ENCODE results near the gene KLHL11. TPM values are rescaled to one million over a fixed set of nuclear protein-coding genes. Genes with fewer than 3 reads are reported as not detected.
"Not testable (repeated sequence)": the region's sequence is repeated elsewhere in the genome, so short reads cannot be mapped to it uniquely, and the experiment has no call there.

Gene KLHL11
- total and polyA plus RNA-seq, 10 donors: 0.17 to 25.2 (median 11.0) TPM

- Histone ChIP-seq H3K36me3 (peaks cover 0 to 39% (median 7%) of the 10 kb centered on the region in 6 donors), H3K27ac (no peak overlapping the region), H3K9me3 (no peaks in the 10 kb centered on the region), H3K4me1 (peaks cover 0 to 47% (median 16%) of the 10 kb centered on the region in 6 donors), H3K27me3 (replicated peaks in 1 of 7) (no peaks in the 10 kb centered on the region), H3K4me3 (no peak overlapping the region)
- TF ChIP-seq POLR2A (IDR thresholded peaks at IDR 0.05) (no peak), CTCF (IDR thresholded peaks at IDR 0.05 in 8 of 11, conservative IDR thresholded peaks at IDR 0.05 in 3 of 11) (no peak), POLR2AphosphoS5 (IDR thresholded peaks at IDR 0.05) (no peak)
- intact Hi-C loops (cut with DNase I; ENCODE audit: low total_unique reads): no loop called here
- no peak for DNase-seq
- WGBS, 5 donors: 83 to 95% (median 87%) methylated on average over 4 of the region's 4 CpGs
These were observed 16.4 kb downstream of the KLHL11 start for GRCh38 chr17:41848788-41849187.

- Histone ChIP-seq H3K27ac (no peak overlapping the region), H3K36me3 (peaks cover 0 to 9% (median 0%) of the 10 kb centered on the region in 6 donors), H3K4me1 (peaks cover 0 to 14% (median 1%) of the 10 kb centered on the region in 6 donors), H3K27me3 (replicated peaks in 1 of 7) (no peaks in the 10 kb centered on the region), H3K9me3 (no peaks in the 10 kb centered on the region), H3K4me3 (no peak overlapping the region)
- WGBS, 5 donors: 92 to 96% (median 93%) methylated on average over 6 of the region's 6 CpGs
- no peak for TF ChIP-seq POLR2AphosphoS5 (IDR thresholded peaks at IDR 0.05)
- TF ChIP-seq POLR2A (IDR thresholded peaks at IDR 0.05): no peak
- TF ChIP-seq CTCF (IDR thresholded peaks at IDR 0.05 in 8 of 11, conservative IDR thresholded peaks at IDR 0.05 in 3 of 11): no peak
- intact Hi-C loops (cut with DNase I; ENCODE audit: low total_unique reads): no loop called here
- no peak for DNase-seq
These were observed 20.3 kb downstream of the KLHL11 start for GRCh38 chr17:41844971-41845370.

- H3K36me3 ChIP-seq; H3K27ac ChIP-seq; H3K4me3 ChIP-seq; DNase-seq; H3K27me3 ChIP-seq (replicated peaks in 1 of 7); H3K9me3 ChIP-seq; intact Hi-C loops (cut with DNase I; ENCODE audit: low total_unique reads): not testable (repeated sequence)
- WGBS, 5 donors: 63 to 82% (median 70%) methylated on average over 6 of the region's 6 CpGs
- H3K4me1 ChIP-seq: peaks cover 0 to 13% (median 7%) of the 10 kb centered on the region in 6 donors
These were observed 24.4 kb downstream of the KLHL11 start for GRCh38 chr17:41840781-41841180.

GRCh38 chr17:41839448-41839847 is 25.8 kb downstream of the KLHL11 start:
- H3K4me3 ChIP-seq; H3K9me3 ChIP-seq; intact Hi-C loops (cut with DNase I; ENCODE audit: low total_unique reads); H3K36me3 ChIP-seq; H3K27ac ChIP-seq; DNase-seq; H3K27me3 ChIP-seq (replicated peaks in 1 of 7): not testable (repeated sequence)
- WGBS, 5 donors: 91 to 100% (median 94%) methylated on average over 2 of the region's 2 CpGs
- peaks cover 4 to 23% (median 17%) of the 10 kb centered on the region in 6 donors for H3K4me1 ChIP-seq

GRCh38 chr17:41837761-41838538 is 27.3 kb downstream of the KLHL11 start, which contains the start of gene KLHL10:
Gene KLHL10 (plus strand): TSS chr17:41837825. CDS start chr17:41837933, 108 bp downstream.
- Histone ChIP-seq H3K4me1 (peaks cover 4 to 23% (median 18%) of the 10 kb centered on the region in 6 donors), H3K27me3 (replicated peaks in 1 of 7) (peaks cover 0 to 8% (median 0%) of the 10 kb centered on the region in 7 donors), H3K4me3 (peak within 1 kb of the TSS in 5 of 8 donors; percentile 81 to 93 (median 83)), H3K27ac (no peak within 1 kb of the TSS), H3K9me3 (no peaks in the 10 kb centered on the region), H3K36me3 (peaks cover 0 to 9% (median 0%) of the 10 kb centered on the region in 6 donors)
- intact Hi-C loops (cut with DNase I; ENCODE audit: low total_unique reads): no loop called here
- TF ChIP-seq POLR2A (IDR thresholded peaks at IDR 0.05): no peak
- no peak for TF ChIP-seq CTCF (IDR thresholded peaks at IDR 0.05 in 8 of 11, conservative IDR thresholded peaks at IDR 0.05 in 3 of 11)
- 90 to 92% (median 91%) methylated on average over 14 to 15 of the region's 15 CpGs for WGBS, 5 donors
- DNase-seq: no peak

All from spleen (tissue), 11 donors.